ENCODE measurements around the gene HMGB2. TPM values are rescaled to one million over a fixed set of nuclear protein-coding genes. Genes with fewer than 3 reads are reported as not detected.

HMGB2 gene
- polyA plus RNA-seq (2013, experiment 1 of 2), result 290 TPM
- 291 TPM for polyA plus RNA-seq (2013, experiment 2 of 2)

GRCh38 chr4:173334085-173334890, at the start of gene HMGB2:
Gene HMGB2, minus strand, starts transcription at chr4:173334358. Its CDS starts 709 bp downstream, at chr4:173333649.
- peak; percentile 100 for DNase-seq
- Histone ChIP-seq H2AK5ac (ENCODE audit: low read length) (peak within 1 kb of the TSS; percentile 27), H4K5ac (ENCODE audit: low read length) (no peak within 1 kb of the TSS), H3K27ac (ENCODE audit: low read depth, low read length) (peak within 1 kb of the TSS; percentile 95), H3K4me2 (ENCODE audit: low read length) (peak within 1 kb of the TSS; percentile 78), H4K8ac (ENCODE audit: low read depth, low read length) (peak within 1 kb of the TSS; percentile 29), H3K4ac (ENCODE audit: low read depth, low read length) (peak within 1 kb of the TSS; percentile 100), H3K56ac (ENCODE audit: low read length) (peak within 1 kb of the TSS; percentile 98), H2BK5ac (ENCODE audit: low read length) (peak within 1 kb of the TSS; percentile 90), H3K23ac (ENCODE audit: low read length) (peak within 1 kb of the TSS; percentile 54), H3K4me1 (ENCODE audit: control insufficient read depth, low read depth, low read length) (peaks cover 4% of the 10 kb centered on the region), H2BK120ac (ENCODE audit: low read depth, low read length) (peak within 1 kb of the TSS; percentile 75), H3K4me3 (ENCODE audit: low read length) (peak within 1 kb of the TSS; percentile 94), H3K18ac (ENCODE audit: low read length) (peak within 1 kb of the TSS; percentile 98), H3K27me3 (ENCODE audit: insufficient read depth, low read length, poor library complexity) (no peaks in the 10 kb centered on the region), H2BK15ac (replicated peaks; ENCODE audit: low read depth) (no peak within 1 kb of the TSS), H3K9ac (ENCODE audit: low read length) (peak within 1 kb of the TSS; percentile 98), H3K79me1 (ENCODE audit: low read length) (peaks cover 3% of the 10 kb centered on the region), H3K36me3 (ENCODE audit: control insufficient read depth, insufficient read depth, low read length) (peaks cover 3% of the 10 kb centered on the region), H3K79me2 (ENCODE audit: control insufficient read depth, insufficient read depth, low read length) (peaks cover 21% of the 10 kb centered on the region)
- WGBS (ENCODE audit: extremely low coverage, insufficient coverage, low lambda C conversion rate), result no CpG with 5 or more reads among the region's 61 CpGs

- Histone ChIP-seq H3K9ac (ENCODE audit: low read length) (no peak overlapping the region), H3K56ac (ENCODE audit: low read length) (no peak overlapping the region), H3K23ac (ENCODE audit: low read length) (no peak overlapping the region), H3K4ac (ENCODE audit: low read depth, low read length) (no peak overlapping the region), H3K4me3 (ENCODE audit: low read length) (no peak overlapping the region), H3K27me3 (ENCODE audit: insufficient read depth, low read length, poor library complexity) (no peaks in the 10 kb centered on the region), H4K5ac (ENCODE audit: low read length) (no peak overlapping the region), H3K36me3 (ENCODE audit: control insufficient read depth, insufficient read depth, low read length) (no peaks in the 10 kb centered on the region), H3K4me2 (ENCODE audit: low read length) (no peak overlapping the region), H2BK5ac (ENCODE audit: low read length) (no peak overlapping the region), H3K27ac (ENCODE audit: low read depth, low read length) (no peak overlapping the region), H3K79me1 (ENCODE audit: low read length) (no peaks in the 10 kb centered on the region), H3K4me1 (ENCODE audit: control insufficient read depth, low read depth, low read length) (no peaks in the 10 kb centered on the region), H2AK5ac (ENCODE audit: low read length) (no peak overlapping the region), H3K79me2 (ENCODE audit: control insufficient read depth, insufficient read depth, low read length) (no peaks in the 10 kb centered on the region), H2BK15ac (replicated peaks; ENCODE audit: low read depth) (no peak overlapping the region), H2BK120ac (ENCODE audit: low read depth, low read length) (no peak overlapping the region), H4K8ac (ENCODE audit: low read depth, low read length) (no peak overlapping the region), H3K18ac (ENCODE audit: low read length) (no peak overlapping the region)
- no peak for DNase-seq
- WGBS (ENCODE audit: extremely low coverage, insufficient coverage, low lambda C conversion rate), result no CpG with 5 or more reads among the region's 4 CpGs
Measured at GRCh38 chr4:173382349-173382748, 48.2 kb upstream of the HMGB2 start.

- Histone ChIP-seq H3K56ac (ENCODE audit: low read length) (no peak overlapping the region), H3K79me1 (ENCODE audit: low read length) (no peaks in the 10 kb centered on the region), H3K23ac (ENCODE audit: low read length) (no peak overlapping the region), H3K4ac (ENCODE audit: low read depth, low read length) (no peak overlapping the region), H3K27ac (ENCODE audit: low read depth, low read length) (no peak overlapping the region), H3K27me3 (ENCODE audit: insufficient read depth, low read length, poor library complexity) (no peaks in the 10 kb centered on the region), H3K4me3 (ENCODE audit: low read length) (no peak overlapping the region), H4K8ac (ENCODE audit: low read depth, low read length) (no peak overlapping the region), H4K5ac (ENCODE audit: low read length) (no peak overlapping the region), H2BK5ac (ENCODE audit: low read length) (no peak overlapping the region), H3K9ac (ENCODE audit: low read length) (no peak overlapping the region), H3K18ac (ENCODE audit: low read length) (no peak overlapping the region), H2AK5ac (ENCODE audit: low read length) (no peak overlapping the region), H3K4me1 (ENCODE audit: control insufficient read depth, low read depth, low read length) (no peaks in the 10 kb centered on the region), H2BK120ac (ENCODE audit: low read depth, low read length) (no peak overlapping the region), H3K36me3 (ENCODE audit: control insufficient read depth, insufficient read depth, low read length) (no peaks in the 10 kb centered on the region), H2BK15ac (replicated peaks; ENCODE audit: low read depth) (no peak overlapping the region), H3K79me2 (ENCODE audit: control insufficient read depth, insufficient read depth, low read length) (no peaks in the 10 kb centered on the region), H3K4me2 (ENCODE audit: low read length) (no peak overlapping the region)
- DNase-seq, result no peak
- WGBS (ENCODE audit: extremely low coverage, insufficient coverage, low lambda C conversion rate), result no CpG with 5 or more reads among the region's 1 CpG
Measured at GRCh38 chr4:173381610-173382009, 47.5 kb upstream of the HMGB2 start.

- no peak overlapping the region for H3K4ac ChIP-seq (ENCODE audit: low read depth, low read length)
- H2BK5ac ChIP-seq (ENCODE audit: low read length), result no peak overlapping the region
- DNase-seq, result no peak
- no peak overlapping the region for H4K5ac ChIP-seq (ENCODE audit: low read length)
- H3K4me3 ChIP-seq (ENCODE audit: low read length), result no peak overlapping the region
- H3K18ac ChIP-seq (ENCODE audit: low read length), result no peak overlapping the region
- no peak overlapping the region for H3K4me2 ChIP-seq (ENCODE audit: low read length)
- H2BK15ac ChIP-seq (replicated peaks; ENCODE audit: low read depth), result no peak overlapping the region
- no peak overlapping the region for H3K23ac ChIP-seq (ENCODE audit: low read length)
- no peak overlapping the region for H2BK120ac ChIP-seq (ENCODE audit: low read depth, low read length)
- no peak overlapping the region for H2AK5ac ChIP-seq (ENCODE audit: low read length)
- H3K79me1 ChIP-seq (ENCODE audit: low read length), result no peaks in the 10 kb centered on the region
- H3K27me3 ChIP-seq (ENCODE audit: insufficient read depth, low read length, poor library complexity), result no peaks in the 10 kb centered on the region
- H3K79me2 ChIP-seq (ENCODE audit: control insufficient read depth, insufficient read depth, low read length), result no peaks in the 10 kb centered on the region
- no peak overlapping the region for H4K8ac ChIP-seq (ENCODE audit: low read depth, low read length)
- H3K36me3 ChIP-seq (ENCODE audit: control insufficient read depth, insufficient read depth, low read length), result no peaks in the 10 kb centered on the region
- no peak overlapping the region for H3K27ac ChIP-seq (ENCODE audit: low read depth, low read length)
- no peaks in the 10 kb centered on the region for H3K4me1 ChIP-seq (ENCODE audit: control insufficient read depth, low read depth, low read length)
- no peak overlapping the region for H3K56ac ChIP-seq (ENCODE audit: low read length)
- H3K9ac ChIP-seq (ENCODE audit: low read length), result no peak overlapping the region
Measured at GRCh38 chr4:173380987-173381386, 46.8 kb upstream of the HMGB2 start.

DNA sequence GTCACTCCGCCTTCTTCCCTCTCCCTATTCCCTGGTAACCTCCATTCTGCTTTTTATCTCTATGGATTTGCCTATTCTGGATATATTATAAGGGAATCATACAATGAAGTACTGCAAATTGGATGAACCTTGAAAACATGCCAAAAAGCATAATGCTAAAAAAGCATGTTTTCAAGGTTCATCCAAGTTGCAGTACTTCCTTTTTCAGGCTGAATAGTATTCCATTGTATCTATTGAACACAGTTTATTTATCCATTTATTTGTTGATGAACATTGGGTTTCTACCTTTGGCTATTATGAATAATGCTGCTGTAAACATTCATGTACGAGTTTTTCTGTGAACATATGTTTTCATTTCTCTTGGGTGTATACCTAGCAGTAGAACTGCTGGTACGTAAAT, 45.8 kb upstream of the HMGB2 start:
- H3K36me3 ChIP-seq (ENCODE audit: control insufficient read depth, insufficient read depth, low read length), result no peaks in the 10 kb centered on the region
- no peak overlapping the region for H4K5ac ChIP-seq (ENCODE audit: low read length)
- no peak overlapping the region for H3K23ac ChIP-seq (ENCODE audit: low read length)
- no peaks in the 10 kb centered on the region for H3K79me2 ChIP-seq (ENCODE audit: control insufficient read depth, insufficient read depth, low read length)
- no peak overlapping the region for H3K4me2 ChIP-seq (ENCODE audit: low read length)
- WGBS (ENCODE audit: extremely low coverage, insufficient coverage, low lambda C conversion rate), result no CpG with 5 or more reads among the region's 3 CpGs
- no peak for DNase-seq
- no peak overlapping the region for H2BK5ac ChIP-seq (ENCODE audit: low read length)
- no peak overlapping the region for H2AK5ac ChIP-seq (ENCODE audit: low read length)
- no peaks in the 10 kb centered on the region for H3K4me1 ChIP-seq (ENCODE audit: control insufficient read depth, low read depth, low read length)
- no peak overlapping the region for H3K4me3 ChIP-seq (ENCODE audit: low read length)
- H3K56ac ChIP-seq (ENCODE audit: low read length), result no peak overlapping the region
- H3K4ac ChIP-seq (ENCODE audit: low read depth, low read length), result no peak overlapping the region
- no peak overlapping the region for H4K8ac ChIP-seq (ENCODE audit: low read depth, low read length)
- no peaks in the 10 kb centered on the region for H3K79me1 ChIP-seq (ENCODE audit: low read length)
- no peak overlapping the region for H3K27ac ChIP-seq (ENCODE audit: low read depth, low read length)
- H3K18ac ChIP-seq (ENCODE audit: low read length), result no peak overlapping the region
- H3K27me3 ChIP-seq (ENCODE audit: insufficient read depth, low read length, poor library complexity), result no peaks in the 10 kb centered on the region
- H2BK15ac ChIP-seq (replicated peaks; ENCODE audit: low read depth), result no peak overlapping the region
- no peak overlapping the region for H2BK120ac ChIP-seq (ENCODE audit: low read depth, low read length)
- H3K9ac ChIP-seq (ENCODE audit: low read length), result no peak overlapping the region

DNA sequence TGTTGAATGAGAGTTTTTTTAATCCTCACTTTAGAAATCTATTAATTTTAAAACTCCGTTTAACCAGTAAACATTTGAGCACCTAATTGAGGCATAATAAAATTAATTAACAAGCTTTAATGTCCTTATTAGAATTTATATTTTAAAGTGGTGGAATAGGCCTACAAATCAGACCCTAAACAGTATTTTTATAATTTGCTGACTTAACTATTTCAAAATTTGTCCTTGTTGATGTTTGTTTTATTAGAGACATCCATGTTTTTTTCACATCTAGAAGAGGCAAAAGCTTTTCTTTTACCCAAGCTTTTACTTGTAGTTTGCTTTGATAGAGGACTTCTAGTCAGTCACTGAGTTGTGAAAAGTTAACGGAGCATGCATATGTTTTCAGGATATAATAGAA, 40.4 kb upstream of the HMGB2 start:
- H2BK5ac ChIP-seq (ENCODE audit: low read length), result no peak overlapping the region
- no CpG with 5 or more reads among the region's 2 CpGs for WGBS (ENCODE audit: extremely low coverage, insufficient coverage, low lambda C conversion rate)
- no peak overlapping the region for H2BK15ac ChIP-seq (replicated peaks; ENCODE audit: low read depth)
- H3K4me3 ChIP-seq (ENCODE audit: low read length), result no peak overlapping the region
- H3K27ac ChIP-seq (ENCODE audit: low read depth, low read length), result no peak overlapping the region
- H3K27me3 ChIP-seq (ENCODE audit: insufficient read depth, low read length, poor library complexity), result no peaks in the 10 kb centered on the region
- no peaks in the 10 kb centered on the region for H3K79me2 ChIP-seq (ENCODE audit: control insufficient read depth, insufficient read depth, low read length)
- no peaks in the 10 kb centered on the region for H3K4me1 ChIP-seq (ENCODE audit: control insufficient read depth, low read depth, low read length)
- H3K18ac ChIP-seq (ENCODE audit: low read length), result no peak overlapping the region
- DNase-seq, result no peak
- no peaks in the 10 kb centered on the region for H3K36me3 ChIP-seq (ENCODE audit: control insufficient read depth, insufficient read depth, low read length)
- no peak overlapping the region for H2AK5ac ChIP-seq (ENCODE audit: low read length)
- H4K8ac ChIP-seq (ENCODE audit: low read depth, low read length), result no peak overlapping the region
- no peak overlapping the region for H3K4me2 ChIP-seq (ENCODE audit: low read length)
- H4K5ac ChIP-seq (ENCODE audit: low read length), result no peak overlapping the region
- H3K56ac ChIP-seq (ENCODE audit: low read length), result no peak overlapping the region
- H3K79me1 ChIP-seq (ENCODE audit: low read length), result no peaks in the 10 kb centered on the region
- no peak overlapping the region for H3K23ac ChIP-seq (ENCODE audit: low read length)
- H3K9ac ChIP-seq (ENCODE audit: low read length), result no peak overlapping the region
- H3K4ac ChIP-seq (ENCODE audit: low read depth, low read length), result no peak overlapping the region
- H2BK120ac ChIP-seq (ENCODE audit: low read depth, low read length), result no peak overlapping the region

Data from mesendoderm (in vitro differentiated cells).